Measurements from ENCODE around the gene OSBPL1A.

DNA sequence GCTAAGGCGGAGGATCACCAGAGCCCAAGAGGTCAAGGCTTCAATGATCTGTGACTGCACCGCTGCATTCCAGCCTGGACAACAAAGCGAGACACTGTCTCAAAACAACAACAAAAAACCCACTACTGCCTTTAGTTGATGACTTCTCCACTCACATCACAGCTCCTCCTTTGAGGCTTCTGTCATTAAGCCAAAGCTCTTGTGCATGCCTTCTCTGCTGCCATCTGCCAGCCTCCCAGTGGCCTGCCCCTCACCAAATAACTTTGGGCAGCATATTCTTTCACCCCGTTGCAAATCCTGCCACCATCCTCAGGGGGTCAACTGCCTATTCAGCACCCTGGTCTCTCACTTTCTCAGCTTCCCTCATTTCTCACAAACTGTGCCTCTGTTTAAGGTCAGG is 27.5 kb downstream of the OSBPL1A start:
- TF ChIP-seq POLR2A (IDR thresholded peaks at IDR 0.05) (no peak), CTCF (IDR thresholded peaks at IDR 0.05) (no peak)

Data from right lobe of liver (tissue), 4 donors.